Measurements from ENCODE around the gene LRRC17.

The LRRC17 gene, protein sequence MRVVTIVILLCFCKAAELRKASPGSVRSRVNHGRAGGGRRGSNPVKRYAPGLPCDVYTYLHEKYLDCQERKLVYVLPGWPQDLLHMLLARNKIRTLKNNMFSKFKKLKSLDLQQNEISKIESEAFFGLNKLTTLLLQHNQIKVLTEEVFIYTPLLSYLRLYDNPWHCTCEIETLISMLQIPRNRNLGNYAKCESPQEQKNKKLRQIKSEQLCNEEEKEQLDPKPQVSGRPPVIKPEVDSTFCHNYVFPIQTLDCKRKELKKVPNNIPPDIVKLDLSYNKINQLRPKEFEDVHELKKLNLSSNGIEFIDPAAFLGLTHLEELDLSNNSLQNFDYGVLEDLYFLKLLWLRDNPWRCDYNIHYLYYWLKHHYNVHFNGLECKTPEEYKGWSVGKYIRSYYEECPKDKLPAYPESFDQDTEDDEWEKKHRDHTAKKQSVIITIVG

DNA sequence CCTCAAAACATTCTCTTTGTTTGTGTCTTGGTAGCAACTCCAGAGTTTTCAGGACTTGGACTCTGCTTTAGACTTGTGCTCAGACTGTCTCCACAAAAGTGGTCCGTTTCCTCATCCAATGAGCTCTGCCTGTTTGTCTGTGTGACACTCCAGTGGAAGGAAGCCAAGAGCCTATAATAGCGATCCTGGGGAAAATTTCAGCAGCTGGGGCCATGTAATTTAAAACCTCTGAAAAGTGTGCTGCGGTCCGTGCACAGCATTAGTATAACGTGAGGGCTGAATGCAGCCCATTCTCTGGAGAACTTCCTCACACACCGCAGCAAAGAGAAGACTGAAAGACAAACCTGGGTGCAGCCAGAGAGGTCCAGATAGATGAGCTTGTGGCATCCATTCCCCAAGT lies at the start of gene LRRC17:
Gene LRRC17 (plus strand): TSS at position 259 of the 400 bp plus-strand sequence. CDS start 20,914 bp downstream, outside the sequence.
- no peak for DNase-seq
- in situ Hi-C loops (cut with MboI; ENCODE audit: low pct_unique_long_range_greater_than_20kb, low sequenced_read_pairs): no loop called here

DNA sequence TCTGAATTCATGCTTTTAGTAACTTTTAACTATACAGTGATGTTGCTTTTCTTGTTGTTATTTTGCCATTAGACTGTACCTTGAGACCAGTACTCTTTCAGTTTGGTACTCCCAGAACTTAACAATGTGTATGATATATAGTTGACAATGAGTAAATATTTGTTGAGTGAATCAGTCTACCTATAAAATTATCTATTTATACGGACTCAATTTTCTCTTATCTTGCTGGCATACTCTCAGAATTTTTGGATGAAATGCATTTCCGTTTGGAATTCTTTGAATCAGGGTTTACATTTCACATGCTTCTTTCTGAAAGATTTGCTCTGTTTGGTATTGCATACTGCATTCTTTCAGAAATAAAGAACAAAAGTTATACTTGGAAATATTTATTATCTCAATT lies 47.8 kb upstream of the LRRC17 start:
- in situ Hi-C loops (cut with MboI; ENCODE audit: low pct_unique_long_range_greater_than_20kb, low sequenced_read_pairs): no loop called here
- no peak for DNase-seq

DNA sequence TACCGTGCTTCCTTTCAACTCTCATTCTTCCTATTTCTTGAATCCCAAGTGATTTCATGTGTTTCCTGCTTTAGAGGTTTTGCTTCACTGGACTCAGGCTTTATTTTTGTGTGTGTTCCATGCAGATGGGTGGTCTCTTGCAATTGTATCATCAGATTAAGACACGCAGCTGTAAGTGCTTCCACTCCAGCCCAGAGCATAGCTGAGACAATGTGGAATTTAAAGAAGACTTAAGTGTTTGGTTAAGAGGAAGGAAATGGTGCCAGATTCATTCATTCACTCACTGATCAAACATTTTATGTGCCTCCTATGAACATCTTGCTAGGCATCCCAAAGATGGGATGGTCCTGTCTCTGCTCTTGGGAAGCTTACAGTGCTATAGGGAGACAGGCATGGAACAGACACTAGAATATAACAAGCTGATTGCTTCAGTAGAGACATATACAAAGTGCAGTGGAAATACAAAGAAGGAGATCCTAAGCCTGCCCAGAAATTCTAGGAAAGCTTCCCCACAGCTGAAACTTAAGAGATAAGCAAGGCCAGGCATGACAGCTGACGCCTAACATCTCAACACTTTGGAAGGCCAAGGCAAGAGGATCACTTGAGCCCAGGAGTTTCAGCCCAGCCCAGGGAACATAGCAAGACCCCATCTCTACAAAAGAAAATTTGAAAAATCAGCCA lies 46.1 kb upstream of the LRRC17 start:
- no peak for DNase-seq
- in situ Hi-C loops (cut with MboI; ENCODE audit: low pct_unique_long_range_greater_than_20kb, low sequenced_read_pairs): no loop called here

DNA sequence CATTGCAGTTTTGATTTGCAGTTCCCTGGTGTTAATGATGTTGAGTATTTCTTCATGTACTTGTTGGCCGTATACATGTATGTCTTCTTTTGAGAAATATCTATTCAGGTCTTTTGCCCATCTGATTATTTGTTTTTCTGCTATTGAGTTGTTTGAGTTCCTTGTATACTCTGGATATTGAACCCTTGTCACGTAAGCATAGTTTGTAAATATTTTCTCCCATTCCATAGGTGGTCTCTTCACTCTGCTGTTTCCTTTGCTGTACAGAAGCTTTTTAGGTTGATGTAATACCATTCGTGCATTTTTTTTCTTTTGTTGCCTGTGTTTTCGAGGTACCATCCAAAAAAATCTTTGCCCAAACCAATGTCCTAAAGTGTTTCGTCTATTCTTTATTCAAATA lies 43.6 kb upstream of the LRRC17 start:
- in situ Hi-C loops (cut with MboI; ENCODE audit: low pct_unique_long_range_greater_than_20kb, low sequenced_read_pairs): no loop called here
- DNase-seq: no peak

DNA sequence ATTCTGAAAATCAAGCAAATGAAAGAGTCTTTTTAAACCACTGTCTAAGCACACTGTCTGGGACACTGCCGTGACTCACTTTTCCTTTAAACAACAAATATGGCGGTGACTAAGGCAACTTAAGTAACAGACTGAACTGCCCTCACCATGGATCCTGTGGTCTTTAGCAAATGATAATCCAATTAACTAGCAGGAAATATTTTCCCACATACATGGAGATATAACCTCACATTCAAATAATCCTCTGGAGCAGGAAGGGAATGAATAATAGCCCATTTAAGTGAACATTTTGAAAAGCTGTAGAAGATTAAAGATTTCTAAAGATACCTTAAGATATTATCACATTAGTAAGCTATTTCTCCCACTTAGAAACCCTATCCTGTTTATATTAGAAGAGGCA lies 40.3 kb upstream of the LRRC17 start:
- no peak for DNase-seq
- in situ Hi-C loops (cut with MboI; ENCODE audit: low pct_unique_long_range_greater_than_20kb, low sequenced_read_pairs): no loop called here

DNA sequence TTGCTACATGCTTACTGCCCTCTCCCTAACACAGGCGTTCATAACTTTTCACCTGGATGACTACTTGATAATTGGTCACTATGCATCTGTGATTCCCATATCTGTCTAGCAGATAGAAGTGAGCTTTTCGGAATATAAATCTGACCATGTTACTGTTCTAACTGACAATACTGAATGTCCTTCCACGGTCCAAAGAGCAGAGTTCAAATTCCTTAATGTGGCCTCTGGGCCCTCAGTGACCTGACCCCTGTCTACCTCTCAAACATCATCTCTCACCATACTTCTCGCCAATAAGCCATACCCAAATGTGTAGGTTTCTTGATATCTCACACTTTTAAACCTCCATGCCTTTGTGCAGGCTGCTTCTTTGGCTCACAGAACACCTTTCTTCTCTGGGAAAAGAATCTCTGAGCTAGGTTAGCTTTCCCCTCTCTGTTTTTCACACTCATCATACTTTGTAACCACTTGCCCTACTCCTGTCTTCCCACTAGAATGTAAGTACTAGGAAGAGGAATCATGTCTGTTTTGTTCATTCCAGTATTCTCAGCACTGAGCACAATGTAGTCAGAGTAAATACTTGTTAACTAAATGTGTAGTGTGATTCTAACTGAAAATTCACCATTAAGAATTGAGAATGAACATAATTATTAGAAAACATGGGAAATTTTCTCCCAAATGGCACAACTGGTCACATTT lies 39.2 kb upstream of the LRRC17 start:
- DNase-seq: no peak
- in situ Hi-C loops (cut with MboI; ENCODE audit: low pct_unique_long_range_greater_than_20kb, low sequenced_read_pairs): no loop called here

DNA sequence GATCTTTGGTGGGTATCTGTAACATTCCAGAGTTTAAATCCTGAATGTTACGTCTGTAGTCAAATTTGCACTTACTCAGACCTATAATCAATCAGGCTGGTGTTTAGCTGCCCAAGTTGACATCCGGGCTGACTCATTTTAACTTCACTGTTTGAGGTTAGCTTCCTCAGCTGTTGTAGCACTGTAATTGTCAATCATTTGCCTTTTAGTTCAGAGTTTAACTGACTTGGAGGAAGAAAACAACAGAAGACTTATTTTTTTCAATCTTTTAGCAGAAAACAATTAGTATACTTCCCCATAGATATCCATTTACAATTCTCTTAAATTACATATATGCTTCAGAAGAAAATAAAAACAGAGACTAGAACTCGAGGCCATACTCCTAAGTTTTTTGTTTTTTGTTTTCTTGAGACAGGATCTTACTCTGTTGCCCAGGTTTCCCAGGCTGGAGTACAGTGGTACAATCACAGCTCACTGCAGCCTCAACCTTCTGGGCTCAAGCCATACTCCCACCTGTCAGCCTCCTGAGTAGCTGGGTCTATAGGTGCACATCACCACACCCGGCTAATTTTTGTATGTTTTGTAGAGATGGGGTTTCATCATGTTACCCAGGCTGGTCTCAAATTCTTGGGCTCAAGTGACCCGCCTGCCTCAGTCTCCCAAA lies 38.5 kb upstream of the LRRC17 start:
- DNase-seq: no peak
- in situ Hi-C loops (cut with MboI; ENCODE audit: low pct_unique_long_range_greater_than_20kb, low sequenced_read_pairs): no loop called here

DNA sequence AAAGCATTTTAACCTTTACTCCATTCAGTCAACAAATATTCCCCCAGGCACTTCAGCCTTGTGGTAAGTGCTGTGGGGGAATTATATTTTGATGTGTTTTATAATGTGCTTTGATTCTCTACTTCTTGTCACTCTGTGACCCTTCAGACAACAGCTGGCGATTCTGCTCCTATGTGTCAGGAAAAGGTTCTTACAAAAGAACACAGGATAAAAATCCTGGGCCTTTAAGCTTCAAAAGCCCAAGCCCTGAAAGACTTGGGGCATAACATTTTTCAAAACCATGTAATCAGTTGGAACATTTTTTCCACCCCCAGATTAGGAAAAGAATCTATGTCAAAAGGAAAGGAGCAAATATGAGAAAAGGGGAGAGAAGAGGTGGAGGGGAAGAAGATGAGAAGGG lies 37.8 kb upstream of the LRRC17 start:
- no peak for DNase-seq
- in situ Hi-C loops (cut with MboI; ENCODE audit: low pct_unique_long_range_greater_than_20kb, low sequenced_read_pairs): no loop called here

DNA sequence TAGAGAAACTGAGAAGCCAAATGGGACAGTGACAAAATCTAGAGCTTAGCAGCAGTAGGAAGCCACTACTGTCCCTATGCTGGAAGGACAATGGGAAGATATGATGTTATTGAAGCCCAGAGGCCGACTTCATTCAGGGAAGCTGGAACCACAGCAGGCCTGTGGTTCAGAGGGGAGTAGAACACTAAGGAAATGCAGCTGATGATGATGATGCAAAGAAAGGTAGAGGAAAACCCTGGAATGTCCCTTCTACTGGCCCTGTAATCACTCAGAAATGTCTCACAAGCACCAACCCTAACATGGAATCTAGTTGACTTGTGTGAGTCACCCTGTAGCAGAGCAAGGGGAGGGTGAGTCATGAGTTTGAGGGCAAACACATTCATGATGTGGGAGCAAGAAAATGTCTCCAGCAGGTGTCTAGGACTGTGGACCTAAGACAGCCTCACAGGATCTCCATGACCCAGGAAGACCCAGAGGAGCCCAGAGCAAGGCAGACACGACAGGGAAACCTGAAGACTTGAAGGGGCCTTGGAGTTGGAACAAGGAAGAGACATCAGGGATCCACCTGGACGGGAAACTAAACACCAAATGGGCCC lies 37.0 kb upstream of the LRRC17 start:
- in situ Hi-C loops (cut with MboI; ENCODE audit: low pct_unique_long_range_greater_than_20kb, low sequenced_read_pairs): no loop called here
- no peak for DNase-seq

DNA sequence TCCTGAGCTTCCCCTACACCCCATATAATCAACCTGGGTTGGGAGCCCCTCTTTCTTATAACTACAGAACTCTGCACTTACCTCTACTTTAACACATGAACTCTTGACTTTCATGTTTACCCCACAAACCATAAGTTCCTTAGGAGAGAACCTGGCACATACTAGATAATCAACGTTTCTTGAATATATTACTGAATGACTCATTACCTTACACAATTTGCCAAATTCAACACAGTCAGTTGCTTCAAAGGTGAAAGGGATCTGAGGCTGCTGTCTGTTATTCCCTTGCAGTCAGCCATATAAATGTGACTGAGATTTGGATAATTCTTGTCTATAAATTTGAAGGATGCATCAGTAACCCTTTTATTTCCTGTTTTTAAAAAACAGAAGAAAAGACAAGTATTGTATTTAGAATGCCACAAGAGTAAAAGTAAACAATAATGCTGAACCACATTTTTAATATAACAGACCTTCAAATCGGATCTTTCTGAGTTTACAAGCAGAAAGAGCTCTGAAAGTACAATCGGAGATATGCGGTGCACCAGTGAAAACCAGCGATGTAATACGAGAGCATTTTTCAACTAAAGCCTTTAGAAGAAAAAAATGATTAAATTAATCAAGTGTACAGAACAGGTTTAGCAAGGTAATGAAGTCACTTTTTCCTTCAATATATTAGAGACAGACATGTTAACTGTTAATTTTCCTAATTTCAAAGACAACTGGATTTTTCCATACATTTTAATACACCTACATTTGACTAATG lies 29.5 kb upstream of the LRRC17 start:
- in situ Hi-C loops (cut with MboI; ENCODE audit: low pct_unique_long_range_greater_than_20kb, low sequenced_read_pairs): no loop called here
- DNase-seq: no peak

DNA sequence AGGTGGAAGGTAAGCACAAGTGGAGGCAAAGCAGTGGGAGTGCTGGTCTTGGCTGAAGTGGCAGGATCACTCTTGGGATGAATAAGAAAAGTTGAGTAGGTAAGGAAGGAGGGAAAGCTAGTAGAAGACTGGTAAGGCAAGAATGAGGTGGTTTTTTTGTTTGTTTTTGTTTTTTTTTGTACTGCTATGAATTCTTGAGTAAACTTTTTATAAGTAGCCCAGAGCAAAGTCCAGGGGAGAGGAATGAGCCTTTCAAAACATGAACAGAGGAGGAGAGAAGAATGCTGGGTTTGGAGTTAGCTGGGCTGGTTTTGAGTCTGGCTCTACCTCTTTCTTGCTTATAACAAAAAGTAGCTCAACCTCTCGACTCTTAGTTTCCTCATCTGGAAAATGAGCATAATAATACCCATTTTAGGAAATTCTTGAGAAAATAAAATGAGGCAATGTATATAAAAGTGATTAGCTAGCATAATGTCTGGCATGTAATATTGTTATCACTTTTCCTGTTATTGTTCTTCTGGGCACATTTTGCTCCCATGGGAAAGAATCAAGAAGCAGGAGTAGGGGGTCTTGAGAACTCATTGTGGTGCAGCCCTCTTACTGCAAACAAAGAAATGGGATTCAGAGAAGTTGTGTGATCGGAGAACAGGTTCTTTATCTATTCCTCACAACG lies 24.1 kb upstream of the LRRC17 start:
- in situ Hi-C loops (cut with MboI; ENCODE audit: low pct_unique_long_range_greater_than_20kb, low sequenced_read_pairs): no loop called here
- no peak for DNase-seq

DNA sequence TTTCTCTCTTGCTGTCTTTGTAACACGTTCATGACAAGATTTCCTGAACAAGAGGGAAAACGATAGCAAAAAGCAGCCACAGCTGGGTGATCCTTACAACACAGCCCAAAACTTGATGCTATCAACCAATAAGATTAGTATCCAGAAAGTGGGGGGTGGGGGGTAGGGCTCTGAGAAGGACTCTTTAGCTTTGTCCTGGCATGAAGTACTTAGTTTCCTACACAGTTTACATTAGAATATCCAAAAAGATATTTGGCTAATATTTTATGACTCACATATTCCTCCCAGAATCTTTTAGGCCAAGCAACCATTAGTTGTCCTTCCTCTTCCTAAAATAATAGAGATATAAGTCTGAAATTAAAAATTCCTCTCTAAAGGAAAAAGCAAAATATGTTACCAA lies 22.9 kb upstream of the LRRC17 start:
- DNase-seq: no peak
- in situ Hi-C loops (cut with MboI; ENCODE audit: low pct_unique_long_range_greater_than_20kb, low sequenced_read_pairs): no loop called here

DNA sequence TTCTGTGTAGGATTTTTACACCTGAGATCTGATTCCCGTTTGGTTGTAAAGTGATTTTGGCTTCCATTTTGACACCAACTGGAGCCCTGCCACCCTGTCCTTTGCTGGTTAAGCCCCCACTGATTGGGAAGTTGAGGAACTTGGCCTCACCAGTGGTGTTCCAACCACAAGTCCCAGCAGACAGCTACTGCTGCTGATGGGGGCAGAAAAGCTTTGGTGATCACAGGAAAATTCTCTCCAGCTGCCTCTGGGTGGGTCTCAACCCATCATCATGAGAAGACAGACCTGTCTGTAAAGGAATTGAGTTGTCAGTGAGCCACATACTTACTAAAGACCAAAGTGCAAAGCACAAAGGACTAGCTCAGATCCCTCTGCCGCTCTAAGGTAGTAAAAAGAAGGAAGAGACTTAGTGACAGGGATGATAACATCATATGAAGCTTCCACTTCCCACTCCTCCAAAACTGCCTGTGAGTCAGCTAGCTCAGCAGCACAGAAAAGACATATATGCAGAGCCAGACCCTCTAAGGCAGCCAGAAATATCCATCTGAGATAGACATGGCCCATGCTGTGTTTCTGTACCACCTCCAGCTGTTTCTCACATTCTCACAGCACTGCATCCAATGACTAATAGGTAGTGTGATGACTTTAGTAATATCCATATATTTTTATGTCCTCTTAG lies 22.4 kb upstream of the LRRC17 start:
- in situ Hi-C loops (cut with MboI; ENCODE audit: low pct_unique_long_range_greater_than_20kb, low sequenced_read_pairs): no loop called here
- peak; percentile 67 for DNase-seq

DNA sequence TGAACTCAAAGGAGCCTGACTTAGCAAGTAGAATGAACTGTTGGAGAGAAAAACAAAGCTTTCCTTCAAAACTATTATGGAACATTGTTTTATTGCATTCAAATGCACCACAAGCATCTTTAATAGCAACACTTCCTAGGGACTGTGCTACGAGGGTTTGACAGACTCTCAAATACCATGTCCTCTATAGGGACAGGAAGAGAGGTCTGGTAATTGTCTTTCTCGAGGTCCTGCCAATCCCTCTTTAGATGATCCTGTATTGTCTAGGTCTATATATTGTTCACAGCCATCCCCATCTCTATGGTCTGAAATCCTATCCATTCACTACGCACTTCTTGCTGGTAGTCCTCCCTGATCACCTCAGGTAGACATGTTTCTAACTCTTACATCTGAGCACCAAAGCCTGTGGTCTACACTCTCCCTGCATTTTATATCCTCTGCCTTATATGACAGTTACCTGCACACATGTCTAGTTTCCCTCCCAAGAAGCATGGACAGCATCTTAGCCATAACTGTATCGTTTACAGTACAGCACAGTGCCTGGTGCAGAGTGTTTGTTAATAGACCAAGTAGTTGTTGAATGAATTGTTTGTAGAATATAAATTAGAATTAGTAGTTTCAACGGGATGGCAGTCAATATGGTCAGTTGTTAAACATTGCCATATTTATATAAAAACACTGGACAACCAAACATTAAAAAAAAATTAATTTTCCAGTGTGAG lies 21.7 kb upstream of the LRRC17 start:
- DNase-seq: no peak
- in situ Hi-C loops (cut with MboI; ENCODE audit: low pct_unique_long_range_greater_than_20kb, low sequenced_read_pairs): no loop called here

DNA sequence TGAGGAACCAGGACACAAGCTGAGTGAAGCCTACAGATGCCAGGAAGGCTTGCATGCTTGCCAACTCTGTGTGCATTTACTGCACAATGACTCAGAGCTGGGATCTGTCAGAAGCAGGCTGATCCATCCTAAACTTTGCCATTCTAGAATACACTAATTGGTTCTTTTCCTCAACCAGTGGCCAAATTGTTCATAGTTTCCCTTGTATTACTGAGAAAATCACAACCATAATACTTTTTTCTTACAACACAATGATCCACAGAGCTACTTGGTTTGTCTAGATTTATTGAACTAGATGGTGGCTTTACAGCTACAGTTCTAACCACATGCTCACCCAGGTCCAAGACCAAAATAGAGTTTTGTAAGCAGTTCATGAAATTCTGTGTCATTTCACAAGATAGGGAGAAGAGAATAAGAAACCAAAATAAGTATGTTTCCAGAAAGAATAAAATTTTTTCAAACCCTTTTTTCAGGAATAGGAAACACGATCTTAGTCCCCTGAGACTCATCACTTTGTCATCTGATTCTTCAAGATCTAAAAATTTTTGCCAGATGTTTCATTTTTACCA lies 21.0 kb upstream of the LRRC17 start:
- DNase-seq: peak; percentile 8
- in situ Hi-C loops (cut with MboI; ENCODE audit: low pct_unique_long_range_greater_than_20kb, low sequenced_read_pairs): no loop called here

DNA sequence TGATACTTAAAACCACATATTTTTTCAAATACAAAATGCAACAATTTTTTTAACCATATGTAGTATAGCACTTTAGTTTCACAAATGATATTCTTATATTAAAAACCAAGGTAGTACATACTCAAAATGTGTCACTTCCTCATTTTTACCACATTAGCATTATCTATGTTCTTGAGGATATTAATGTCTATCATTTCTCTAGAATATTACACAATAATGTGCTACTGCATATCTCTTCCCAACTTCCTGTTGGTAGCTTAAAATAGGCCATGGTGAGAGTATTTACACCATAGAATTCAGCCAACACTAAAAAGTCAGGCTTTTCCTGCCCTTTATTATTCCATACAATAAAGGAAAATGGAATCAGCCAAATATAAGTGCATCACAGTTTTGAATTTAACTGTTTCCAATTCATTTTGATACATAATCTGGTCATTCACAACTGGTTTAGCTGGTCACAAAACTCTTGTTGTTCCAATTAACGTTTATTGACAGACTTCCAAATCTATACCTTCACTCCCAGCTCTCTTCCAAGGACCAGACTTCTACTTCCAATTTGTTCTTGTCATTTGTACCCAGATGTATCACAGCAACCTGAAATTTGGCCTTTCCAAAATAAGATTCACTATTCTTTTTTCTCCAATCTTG lies 20.0 kb upstream of the LRRC17 start:
- peak; percentile 66 for DNase-seq
- in situ Hi-C loops (cut with MboI; ENCODE audit: low pct_unique_long_range_greater_than_20kb, low sequenced_read_pairs): no loop called here

Measured in KBM-7 (cell line).